HG03064 (cell line): ENCODE data around the gene ABCA2.
"Not testable (repeated sequence)": the region's sequence is repeated elsewhere in the genome, so short reads cannot be mapped to it uniquely, and the experiment has no call there.

Source experiments
- ATAC-seq: cut with Tn5 transposase; IDR thresholded peaks from one replicate; pipeline ENCODE4 v1.9.1; 2021; ENCODE audit warnings: low read depth; ENCODE audit not compliant: unreplicated experiment

ABCA2 gene

GRCh38 chr9:137064027-137064879 lies 36.2 kb upstream of the ABCA2 start:
- no peak for ATAC-seq

GRCh38 chr9:137063311-137064026 lies 35.4 kb upstream of the ABCA2 start:
- ATAC-seq = no peak

- not testable (repeated sequence) for ATAC-seq
Observed at GRCh38 chr9:137062798-137063197, 34.8 kb upstream of the ABCA2 start.

GRCh38 chr9:137062384-137062783 lies 34.3 kb upstream of the ABCA2 start:
- no peak for ATAC-seq

GRCh38 chr9:137058521-137059234 lies 30.6 kb upstream of the ABCA2 start:
- no peak for ATAC-seq

GRCh38 chr9:137057545-137057944 lies 29.5 kb upstream of the ABCA2 start:
- ATAC-seq = no peak

- ATAC-seq = no peak
Observed at GRCh38 chr9:137056739-137057415, 28.8 kb upstream of the ABCA2 start.

- no peak for ATAC-seq
Observed at GRCh38 chr9:137055385-137056364, 27.6 kb upstream of the ABCA2 start.

- ATAC-seq = no peak
Observed at GRCh38 chr9:137054932-137055384, 26.9 kb upstream of the ABCA2 start.

GRCh38 chr9:137053944-137054931 lies 26.2 kb upstream of the ABCA2 start, which contains the start of gene ENTPD2:
TSS of gene ENTPD2 (minus strand) at chr9:137054061. CDS start at chr9:137053997, 64 bp downstream.
- ATAC-seq = no peak

- no peak for ATAC-seq
Observed at GRCh38 chr9:137052998-137053943, 25.2 kb upstream of the ABCA2 start.

GRCh38 chr9:137052293-137052692 lies 24.3 kb upstream of the ABCA2 start:
- no peak for ATAC-seq

GRCh38 chr9:137051145-137051724 lies 23.2 kb upstream of the ABCA2 start:
- no peak for ATAC-seq

GRCh38 chr9:137050570-137050969 lies 22.5 kb upstream of the ABCA2 start:
- ATAC-seq = no peak

GRCh38 chr9:137049544-137050449 lies 21.8 kb upstream of the ABCA2 start:
- no peak for ATAC-seq
